Tongue (tissue), 2 donors: ENCODE data around the gene ASCC1. TPM values are rescaled to one million over a fixed set of nuclear protein-coding genes. Genes with fewer than 3 reads are reported as not detected.
"Not testable (repeated sequence)": the region's sequence is repeated elsewhere in the genome, so short reads cannot be mapped to it uniquely, and the experiment has no call there.

Experiments used
- DNase-seq: peaks from one replicate; pipeline ENCODE4 v3.0.0-alpha.2; 2015
- total RNA-seq: library from RNA; depleted of rRNA; stranded (reverse); fragments of >200 nt; gene quantifications from one replicate; pipeline ENCODE4 v1.2.3, GENCODE V29; 2014

The ASCC1 gene, protein sequence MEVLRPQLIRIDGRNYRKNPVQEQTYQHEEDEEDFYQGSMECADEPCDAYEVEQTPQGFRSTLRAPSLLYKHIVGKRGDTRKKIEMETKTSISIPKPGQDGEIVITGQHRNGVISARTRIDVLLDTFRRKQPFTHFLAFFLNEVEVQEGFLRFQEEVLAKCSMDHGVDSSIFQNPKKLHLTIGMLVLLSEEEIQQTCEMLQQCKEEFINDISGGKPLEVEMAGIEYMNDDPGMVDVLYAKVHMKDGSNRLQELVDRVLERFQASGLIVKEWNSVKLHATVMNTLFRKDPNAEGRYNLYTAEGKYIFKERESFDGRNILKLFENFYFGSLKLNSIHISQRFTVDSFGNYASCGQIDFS
- 29.0 TPM for total RNA-seq

GRCh38 chr10:72215611-72216549 lies at the start of gene ASCC1, which contains the start of gene ANAPC16:
TSS of gene ASCC1 (minus strand) at chr10:72216276. CDS start at chr10:72213298, 2,978 bp downstream.
TSS of gene ANAPC16 (plus strand) at chr10:72216012. CDS start at chr10:72223915, 7,903 bp downstream.
- peak; percentile 98 for DNase-seq

DNA sequence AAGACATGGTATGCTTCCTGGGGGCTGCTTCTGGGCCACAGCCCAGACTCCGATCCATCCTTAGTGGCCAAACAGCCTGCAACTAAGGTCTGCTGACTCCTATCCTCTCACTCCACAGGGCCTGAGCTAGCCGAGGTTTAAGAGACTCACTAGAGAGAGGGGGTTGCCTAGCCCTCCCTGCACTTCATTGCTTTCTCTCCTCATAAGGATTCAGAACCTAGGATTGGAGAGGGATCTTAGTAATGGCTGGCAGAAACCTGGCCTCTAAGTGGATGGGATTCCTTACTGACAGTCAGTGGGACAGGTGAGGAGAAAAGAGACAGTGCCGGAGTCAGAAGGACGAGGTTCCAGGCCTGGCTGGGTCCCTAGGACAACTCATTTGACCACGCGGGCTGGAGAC lies 49.4 kb upstream of the ASCC1 start:
- DNase-seq, result no peak

GRCh38 chr10:72264536-72264935 lies 48.5 kb upstream of the ASCC1 start:
- no peak for DNase-seq

DNA sequence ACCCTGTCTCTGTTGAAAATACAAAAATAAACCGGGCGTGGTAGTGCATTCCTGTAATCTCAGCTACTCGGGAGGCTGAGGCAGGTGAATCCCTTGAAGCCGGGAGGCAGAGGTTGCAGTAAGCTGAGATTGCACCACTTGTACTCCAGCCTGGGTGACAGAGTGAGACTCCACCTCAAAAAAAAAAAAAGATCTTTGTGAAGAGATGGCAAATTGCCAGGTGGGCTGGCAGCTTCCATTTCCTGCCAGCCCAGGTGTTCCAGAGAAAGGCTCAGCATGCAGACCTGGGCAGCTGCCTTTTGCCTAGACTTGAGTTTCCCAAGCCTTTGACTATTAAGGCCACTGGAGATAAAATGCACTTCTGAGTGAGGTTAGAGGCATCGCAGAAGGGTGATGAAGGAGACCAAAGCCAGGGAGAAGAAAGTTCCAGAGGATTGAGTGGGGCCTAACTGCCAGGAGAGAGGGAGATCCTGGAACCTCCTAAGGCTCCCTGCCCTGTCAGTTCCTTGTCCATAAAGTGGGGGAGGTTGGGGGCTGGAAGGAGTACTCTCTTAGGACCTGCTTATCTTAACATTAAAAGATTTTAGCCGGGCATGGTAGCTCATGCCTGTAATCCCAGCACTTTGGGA lies 47.7 kb upstream of the ASCC1 start:
- no peak for DNase-seq

- no peak for DNase-seq
These were observed 45.8 kb upstream of the ASCC1 start for GRCh38 chr10:72261784-72262404.

GRCh38 chr10:72260976-72261783 lies 45.1 kb upstream of the ASCC1 start:
- no peak for DNase-seq

GRCh38 chr10:72260239-72260975 lies 44.3 kb upstream of the ASCC1 start:
- peak; percentile 92 for DNase-seq

DNA sequence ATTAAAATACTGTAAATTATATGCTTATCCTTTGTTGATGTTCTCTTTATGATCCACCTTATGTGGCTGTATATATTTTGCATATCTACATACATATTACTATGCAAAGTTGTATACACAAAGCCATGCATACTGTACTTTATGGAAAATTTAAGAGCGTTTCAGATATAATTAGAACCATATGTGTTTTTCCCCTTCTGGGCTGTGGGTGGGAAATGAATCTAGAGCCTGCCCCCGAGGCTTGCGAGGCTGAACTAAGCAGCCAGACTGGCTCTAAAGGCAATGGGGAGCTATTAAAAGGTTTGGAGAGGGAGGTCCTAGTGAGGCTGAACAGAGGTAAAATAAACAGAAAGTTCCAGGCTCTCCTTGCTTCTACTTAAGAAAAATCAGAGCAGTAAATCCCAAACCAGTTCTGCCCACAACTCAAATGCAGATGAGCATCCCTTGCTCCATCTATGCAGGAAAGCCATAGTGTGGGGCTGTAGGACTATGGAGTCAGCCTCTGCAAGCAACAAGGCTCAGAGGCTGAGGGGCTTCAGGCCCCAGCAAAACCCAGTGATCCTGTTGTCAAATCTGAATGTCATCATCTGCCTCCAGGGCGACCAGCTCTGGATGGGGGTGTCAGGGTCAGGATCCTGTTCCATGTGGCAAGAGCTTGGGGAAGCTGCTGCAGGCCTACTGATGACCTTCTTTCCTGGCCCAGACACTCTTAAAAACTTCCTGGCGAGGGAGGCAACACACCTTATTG lies 43.6 kb upstream of the ASCC1 start:
- DNase-seq, result peak; percentile 82

DNA sequence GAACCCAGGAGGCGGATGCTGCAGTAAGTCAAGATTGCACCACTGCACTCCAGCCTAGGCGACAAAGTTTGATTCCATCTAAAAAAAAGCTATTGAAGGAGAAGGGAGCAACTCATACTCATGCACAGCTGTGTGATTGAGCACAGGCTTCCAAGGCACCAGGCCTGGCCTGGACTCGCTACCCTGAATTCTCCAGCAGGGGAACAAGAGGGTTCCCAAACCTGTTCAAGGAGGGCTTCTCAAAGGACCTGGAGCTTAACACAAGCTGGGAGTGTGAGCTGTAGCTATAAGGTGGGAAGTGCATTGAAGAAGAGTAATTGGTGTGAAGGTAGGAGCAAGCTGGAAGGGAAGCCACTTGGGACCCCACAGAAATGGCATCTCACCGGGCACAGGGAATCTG lies 42.5 kb upstream of the ASCC1 start:
- no peak for DNase-seq

DNA sequence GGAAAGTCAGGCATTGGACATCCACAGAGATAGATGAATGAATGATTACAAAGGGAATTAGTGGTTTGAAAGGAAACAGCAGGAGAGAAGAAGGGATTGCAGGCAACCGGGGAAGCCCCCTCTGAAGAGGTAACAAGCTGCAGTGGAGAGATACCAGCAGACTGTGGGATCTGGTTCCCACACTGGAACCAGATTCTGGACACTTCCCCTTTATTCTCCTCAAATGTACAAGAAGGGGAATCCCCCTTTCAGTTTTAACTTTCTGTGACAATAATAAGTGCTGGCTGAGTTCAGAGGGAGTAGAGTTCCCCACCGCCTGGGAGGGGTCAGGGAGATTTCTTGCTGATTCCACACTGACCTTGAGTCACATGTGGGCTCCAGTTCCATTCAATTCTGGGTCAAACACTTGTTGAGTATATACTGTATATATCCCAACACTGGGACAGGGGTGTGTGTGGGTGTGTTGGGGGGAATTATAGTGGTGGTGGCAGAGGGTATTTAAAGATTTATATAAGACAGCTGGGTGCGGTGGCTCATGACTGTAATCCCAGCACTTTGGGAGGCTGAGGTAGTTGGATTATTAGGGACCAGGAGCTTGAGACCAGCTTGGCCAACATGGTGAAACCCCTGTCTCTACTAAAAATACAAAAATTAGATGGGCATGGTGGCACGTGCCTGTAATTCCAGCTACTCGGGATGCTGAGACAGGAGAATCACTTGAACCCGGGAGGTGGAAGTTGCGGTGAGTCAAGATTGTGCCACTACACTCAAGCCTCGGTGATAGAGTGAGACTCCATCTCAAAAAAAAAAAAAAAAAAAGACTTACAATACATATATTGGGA lies 41.2 kb upstream of the ASCC1 start:
- DNase-seq, result no peak

DNA sequence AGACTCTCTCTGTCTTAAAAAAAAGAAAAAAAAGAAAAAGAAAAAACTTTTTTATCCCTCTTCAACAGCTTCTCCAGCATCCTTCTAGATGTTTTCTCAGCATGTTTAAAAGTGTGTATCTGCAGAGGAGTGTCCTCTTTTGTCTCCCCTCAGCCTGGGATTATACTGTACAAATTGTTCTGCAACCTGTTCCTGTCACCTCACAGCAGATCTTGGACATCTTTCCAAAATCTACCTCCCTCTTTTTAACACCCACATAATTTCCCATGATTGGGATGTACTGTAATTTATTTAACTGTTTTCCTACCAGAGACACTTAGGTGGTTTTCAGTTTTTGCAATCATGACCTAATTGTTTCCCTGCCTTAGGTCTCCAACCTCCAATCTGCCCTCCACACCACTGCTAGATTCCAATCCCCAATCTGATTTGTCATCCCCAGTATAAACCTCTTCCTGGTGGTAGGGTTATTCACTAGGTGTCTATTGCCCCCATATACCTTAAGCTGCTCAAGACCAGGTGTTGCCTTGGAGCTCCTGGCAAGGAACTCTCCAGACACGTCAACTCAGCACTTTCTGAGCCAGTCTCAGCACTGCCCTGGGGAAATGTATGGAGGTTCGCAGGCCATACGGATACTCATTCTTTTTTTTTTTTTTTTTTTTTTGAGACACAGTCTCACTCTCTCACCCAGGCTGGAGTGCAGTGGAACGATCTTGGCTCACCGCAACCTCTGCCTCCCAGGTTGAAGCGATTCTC lies 40.1 kb upstream of the ASCC1 start:
- DNase-seq, result no peak

DNA sequence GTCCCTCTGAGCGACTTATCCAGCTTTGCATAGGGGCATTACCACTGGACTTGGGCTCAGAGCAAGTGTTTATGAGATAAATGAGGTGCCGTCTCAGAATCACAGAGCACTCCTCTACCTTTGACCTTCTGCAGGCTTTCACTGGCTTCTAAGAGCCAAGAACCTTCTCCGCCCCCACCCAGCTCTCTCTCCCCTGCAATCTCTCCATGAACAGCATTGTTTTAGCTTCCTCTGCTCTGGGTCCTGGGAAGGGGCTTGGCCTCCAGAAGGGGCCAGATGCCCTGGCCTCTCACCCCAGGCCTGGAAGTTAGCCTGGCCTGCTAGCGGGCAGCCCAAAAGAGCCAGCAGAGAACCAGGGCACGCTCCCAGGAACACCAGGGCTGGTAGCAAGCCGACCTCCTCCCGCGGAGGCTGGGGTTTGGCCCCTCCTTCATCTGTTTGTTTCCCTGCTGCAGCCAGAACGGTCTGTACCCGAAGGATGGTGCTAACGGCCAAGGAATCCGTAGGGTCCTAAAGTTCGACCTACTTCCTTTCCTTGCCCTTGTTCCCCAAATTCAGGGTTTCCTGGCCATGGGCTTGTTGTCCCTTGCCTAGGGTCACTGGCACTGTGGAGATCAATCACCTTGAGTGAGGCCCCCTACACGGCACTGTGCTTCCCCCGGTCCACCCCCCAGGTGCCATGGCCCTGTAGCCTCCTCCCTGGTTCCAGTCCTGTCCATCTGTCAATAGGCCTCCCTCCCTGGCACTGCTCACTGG lies 38.9 kb upstream of the ASCC1 start:
- peak; percentile 91 for DNase-seq

GRCh38 chr10:72253578-72253977 lies 37.5 kb upstream of the ASCC1 start:
- DNase-seq, result no peak

DNA sequence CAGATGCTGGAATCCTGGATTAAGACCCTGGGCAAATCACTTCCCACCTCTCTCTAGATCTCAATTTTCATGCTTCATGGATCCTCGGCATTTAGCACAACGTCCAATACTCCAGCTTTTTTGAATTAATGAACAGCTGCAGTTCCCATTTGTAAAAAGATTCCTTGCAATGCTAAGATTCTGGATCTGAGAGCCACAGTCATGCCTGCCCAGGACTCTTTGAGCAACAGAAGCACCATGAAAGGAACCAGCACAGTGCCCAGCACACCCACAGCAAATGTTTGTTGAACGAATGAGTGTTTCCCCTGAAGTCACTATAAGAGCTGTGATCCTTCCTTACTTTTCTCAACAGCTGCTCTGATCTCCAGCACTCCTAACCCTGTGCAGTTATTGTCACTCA lies 36.9 kb upstream of the ASCC1 start:
- DNase-seq, result peak; percentile 84

DNA sequence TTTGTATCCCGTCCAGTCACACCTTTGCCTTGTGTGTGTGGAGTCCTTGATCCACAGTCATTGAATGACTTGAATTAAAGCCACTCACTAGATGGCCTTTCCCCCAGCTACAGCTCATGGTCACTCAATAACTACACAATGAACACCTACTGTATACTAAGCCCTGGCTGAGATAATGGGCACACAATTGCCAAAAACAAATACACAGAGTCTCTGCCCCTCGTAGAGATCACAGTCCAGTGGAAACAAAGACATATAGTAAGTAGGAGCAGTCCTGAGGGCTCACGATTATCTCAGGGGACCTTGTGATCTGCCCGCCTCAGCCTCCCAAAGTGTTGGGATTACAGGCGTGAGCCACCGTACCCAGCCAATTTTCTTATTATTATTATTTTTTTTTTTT lies 35.6 kb upstream of the ASCC1 start:
- no peak for DNase-seq

- DNase-seq, result peak; percentile 68
These were observed 34.6 kb upstream of the ASCC1 start for GRCh38 chr10:72250666-72251065.

- not testable (repeated sequence) for DNase-seq
These were observed 33.2 kb upstream of the ASCC1 start for GRCh38 chr10:72249176-72249862.
